ENCODE data around the gene ITGB4. TPM values are rescaled to one million over a fixed set of nuclear protein-coding genes. Genes with fewer than 3 reads are reported as not detected.

The ITGB4 gene
- total and polyA plus RNA-seq, 4 donors: 7.5 to 69.5 (median 27.1) TPM

DNA sequence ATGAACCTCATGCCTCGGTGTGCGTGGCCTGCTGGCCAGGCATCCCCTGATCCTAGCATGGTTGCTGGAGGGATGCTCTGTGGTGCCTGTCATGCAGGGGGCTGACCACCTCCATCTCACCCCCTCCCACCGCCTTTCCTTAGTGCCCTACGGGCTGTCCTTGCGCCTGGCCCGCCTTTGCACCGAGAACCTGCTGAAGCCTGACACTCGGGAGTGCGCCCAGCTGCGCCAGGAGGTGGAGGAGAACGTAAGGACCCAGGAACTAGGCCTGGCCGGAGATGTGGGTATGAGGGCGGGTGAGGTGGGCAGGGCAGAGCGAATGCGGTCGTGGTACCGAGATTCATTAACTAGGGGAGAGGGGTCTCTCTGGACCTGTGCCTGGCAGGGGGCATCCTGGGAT is 19.0 kb downstream of the ITGB4 start:
- no peaks in the 10 kb centered on the region for H3K27me3 ChIP-seq (ENCODE audit: control insufficient read depth in 1 of 2, insufficient read depth in 2 of 2, low read length in 1 of 2)
- no peaks in the 10 kb centered on the region for H3K36me3 ChIP-seq (ENCODE audit: control insufficient read depth in 1 of 2, insufficient read depth in 2 of 2, low read length in 1 of 2)
- H3K27ac ChIP-seq (ENCODE audit: low read depth in 1 of 2, low read length in 2 of 2): no peak overlapping the region
- no peaks in the 10 kb centered on the region for H3K4me1 ChIP-seq (ENCODE audit: control insufficient read depth in 1 of 2, insufficient read depth in 2 of 2, low read length in 2 of 2)
- DNase-seq: no peak
- 92 to 93% methylated on average over 17 of the region's 17 CpGs for WGBS, 2 donors
- no peak for ATAC-seq (ENCODE audit: low FRiP score)
- H3K4me3 ChIP-seq (ENCODE audit: low read length in 2 of 2): no peak overlapping the region
- H3K9me3 ChIP-seq (ENCODE audit: control insufficient read depth, low read length): no peaks in the 10 kb centered on the region
- intact Hi-C loops (cut with DNase I): no loop called here

DNA sequence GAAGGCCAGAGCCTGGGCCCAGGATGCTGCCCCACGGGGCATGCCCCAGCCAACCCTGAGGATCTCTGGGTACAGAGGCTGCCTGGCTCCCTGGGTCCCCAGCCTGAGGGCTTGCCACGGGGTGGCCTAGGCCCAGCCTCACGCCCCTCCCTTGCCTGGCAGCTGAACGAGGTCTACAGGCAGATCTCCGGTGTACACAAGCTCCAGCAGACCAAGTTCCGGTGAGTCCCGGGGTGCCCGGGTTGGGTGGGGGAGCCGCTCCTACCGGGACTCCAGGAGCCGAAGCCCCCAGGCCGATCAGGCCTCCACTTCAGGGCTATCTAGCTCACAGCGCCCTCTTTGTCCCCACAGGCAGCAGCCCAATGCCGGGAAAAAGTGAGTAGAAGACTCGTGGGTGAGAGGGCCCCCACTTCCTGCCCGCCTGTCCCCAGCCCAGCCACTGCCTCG is 19.4 kb downstream of the ITGB4 start:
- intact Hi-C loops (cut with DNase I): no loop called here
- DNase-seq: no peak
- ATAC-seq (ENCODE audit: low FRiP score): no peak
- Histone ChIP-seq H3K4me3 (ENCODE audit: low read length in 2 of 2) (no peak overlapping the region), H3K36me3 (ENCODE audit: control insufficient read depth in 1 of 2, insufficient read depth in 2 of 2, low read length in 1 of 2) (no peaks in the 10 kb centered on the region), H3K4me1 (ENCODE audit: control insufficient read depth in 1 of 2, insufficient read depth in 2 of 2, low read length in 2 of 2) (no peaks in the 10 kb centered on the region), H3K27me3 (ENCODE audit: control insufficient read depth in 1 of 2, insufficient read depth in 2 of 2, low read length in 1 of 2) (no peaks in the 10 kb centered on the region), H3K27ac (ENCODE audit: low read depth in 1 of 2, low read length in 2 of 2) (no peak overlapping the region), H3K9me3 (ENCODE audit: control insufficient read depth, low read length) (no peaks in the 10 kb centered on the region)
- WGBS, 2 donors: 80 to 83% methylated on average over 16 to 17 of the region's 17 CpGs

DNA sequence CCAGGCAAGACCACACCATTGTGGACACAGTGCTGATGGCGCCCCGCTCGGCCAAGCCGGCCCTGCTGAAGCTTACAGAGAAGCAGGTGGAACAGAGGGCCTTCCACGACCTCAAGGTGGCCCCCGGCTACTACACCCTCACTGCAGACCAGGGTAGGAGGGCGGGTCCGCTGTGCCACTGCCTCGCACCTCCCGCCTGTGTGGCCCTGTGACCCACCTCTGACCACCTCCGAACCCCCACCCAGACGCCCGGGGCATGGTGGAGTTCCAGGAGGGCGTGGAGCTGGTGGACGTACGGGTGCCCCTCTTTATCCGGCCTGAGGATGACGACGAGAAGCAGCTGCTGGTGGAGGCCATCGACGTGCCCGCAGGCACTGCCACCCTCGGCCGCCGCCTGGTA is 21.1 kb downstream of the ITGB4 start:
- Histone ChIP-seq H3K4me1 (ENCODE audit: control insufficient read depth in 1 of 2, insufficient read depth in 2 of 2, low read length in 2 of 2) (no peaks in the 10 kb centered on the region), H3K4me3 (ENCODE audit: low read length in 2 of 2) (no peak overlapping the region), H3K27me3 (ENCODE audit: control insufficient read depth in 1 of 2, insufficient read depth in 2 of 2, low read length in 1 of 2) (no peaks in the 10 kb centered on the region), H3K27ac (ENCODE audit: low read depth in 1 of 2, low read length in 2 of 2) (no peak overlapping the region), H3K9me3 (ENCODE audit: control insufficient read depth, low read length) (no peaks in the 10 kb centered on the region), H3K36me3 (ENCODE audit: control insufficient read depth in 1 of 2, insufficient read depth in 2 of 2, low read length in 1 of 2) (no peaks in the 10 kb centered on the region)
- WGBS, 2 donors: 88 to 94% methylated on average over 23 to 25 of the region's 25 CpGs
- DNase-seq: peak in 1 of 2 donors; percentile 46
- ATAC-seq (ENCODE audit: low FRiP score): peak; percentile 23
- intact Hi-C loops (cut with DNase I): no loop called here

DNA sequence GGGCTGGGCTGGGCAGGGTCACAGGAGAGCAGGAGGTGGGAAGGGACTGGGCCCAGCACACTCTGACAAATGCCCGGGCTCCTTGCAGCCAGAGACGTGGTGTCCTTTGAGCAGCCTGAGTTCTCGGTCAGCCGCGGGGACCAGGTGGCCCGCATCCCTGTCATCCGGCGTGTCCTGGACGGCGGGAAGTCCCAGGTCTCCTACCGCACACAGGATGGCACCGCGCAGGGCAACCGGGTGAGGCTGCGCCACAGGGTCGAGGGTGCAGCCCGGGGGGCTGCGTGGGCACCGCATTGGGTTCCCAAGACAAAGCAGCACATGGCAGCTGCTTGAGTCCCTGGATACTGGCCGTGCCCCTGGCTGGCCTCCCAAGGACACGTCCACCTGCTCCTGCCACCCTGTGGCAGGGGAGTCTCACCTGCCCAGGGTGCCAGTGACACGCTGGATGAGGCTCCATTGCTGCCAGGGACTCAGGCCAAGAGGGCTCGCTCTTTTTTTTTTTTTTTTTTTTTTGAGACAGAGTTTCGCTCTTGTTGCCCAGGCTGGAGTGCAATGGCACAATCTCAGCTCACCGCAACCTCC is 22.5 kb downstream of the ITGB4 start:
- Histone ChIP-seq H3K4me1 (ENCODE audit: control insufficient read depth in 1 of 2, insufficient read depth in 2 of 2, low read length in 2 of 2) (no peaks in the 10 kb centered on the region), H3K36me3 (ENCODE audit: control insufficient read depth in 1 of 2, insufficient read depth in 2 of 2, low read length in 1 of 2) (no peaks in the 10 kb centered on the region), H3K4me3 (ENCODE audit: low read length in 2 of 2) (no peak overlapping the region), H3K9me3 (ENCODE audit: control insufficient read depth, low read length) (no peaks in the 10 kb centered on the region), H3K27me3 (ENCODE audit: control insufficient read depth in 1 of 2, insufficient read depth in 2 of 2, low read length in 1 of 2) (no peaks in the 10 kb centered on the region), H3K27ac (ENCODE audit: low read depth in 1 of 2, low read length in 2 of 2) (no peak overlapping the region)
- 91 to 94% methylated on average over 24 to 25 of the region's 25 CpGs for WGBS, 2 donors
- intact Hi-C loops (cut with DNase I): no loop called here
- no peak for DNase-seq
- ATAC-seq (ENCODE audit: low FRiP score): no peak

DNA sequence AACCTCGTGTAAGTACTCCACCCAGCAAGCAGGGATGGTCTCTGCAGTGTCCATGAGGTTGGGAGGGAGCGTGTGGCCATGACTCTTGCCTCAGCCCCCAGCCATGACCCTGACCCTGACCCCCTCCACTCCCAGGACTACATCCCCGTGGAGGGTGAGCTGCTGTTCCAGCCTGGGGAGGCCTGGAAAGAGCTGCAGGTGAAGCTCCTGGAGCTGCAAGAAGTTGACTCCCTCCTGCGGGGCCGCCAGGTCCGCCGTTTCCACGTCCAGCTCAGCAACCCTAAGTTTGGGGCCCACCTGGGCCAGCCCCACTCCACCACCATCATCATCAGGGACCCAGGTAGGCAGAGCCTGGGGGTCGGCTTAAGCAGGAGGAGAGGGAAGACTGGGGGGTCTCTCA is 27.4 kb downstream of the ITGB4 start:
- no peaks in the 10 kb centered on the region for H3K36me3 ChIP-seq (ENCODE audit: control insufficient read depth in 1 of 2, insufficient read depth in 2 of 2, low read length in 1 of 2)
- WGBS, 2 donors: 79 to 80% methylated on average over 9 of the region's 9 CpGs

DNA sequence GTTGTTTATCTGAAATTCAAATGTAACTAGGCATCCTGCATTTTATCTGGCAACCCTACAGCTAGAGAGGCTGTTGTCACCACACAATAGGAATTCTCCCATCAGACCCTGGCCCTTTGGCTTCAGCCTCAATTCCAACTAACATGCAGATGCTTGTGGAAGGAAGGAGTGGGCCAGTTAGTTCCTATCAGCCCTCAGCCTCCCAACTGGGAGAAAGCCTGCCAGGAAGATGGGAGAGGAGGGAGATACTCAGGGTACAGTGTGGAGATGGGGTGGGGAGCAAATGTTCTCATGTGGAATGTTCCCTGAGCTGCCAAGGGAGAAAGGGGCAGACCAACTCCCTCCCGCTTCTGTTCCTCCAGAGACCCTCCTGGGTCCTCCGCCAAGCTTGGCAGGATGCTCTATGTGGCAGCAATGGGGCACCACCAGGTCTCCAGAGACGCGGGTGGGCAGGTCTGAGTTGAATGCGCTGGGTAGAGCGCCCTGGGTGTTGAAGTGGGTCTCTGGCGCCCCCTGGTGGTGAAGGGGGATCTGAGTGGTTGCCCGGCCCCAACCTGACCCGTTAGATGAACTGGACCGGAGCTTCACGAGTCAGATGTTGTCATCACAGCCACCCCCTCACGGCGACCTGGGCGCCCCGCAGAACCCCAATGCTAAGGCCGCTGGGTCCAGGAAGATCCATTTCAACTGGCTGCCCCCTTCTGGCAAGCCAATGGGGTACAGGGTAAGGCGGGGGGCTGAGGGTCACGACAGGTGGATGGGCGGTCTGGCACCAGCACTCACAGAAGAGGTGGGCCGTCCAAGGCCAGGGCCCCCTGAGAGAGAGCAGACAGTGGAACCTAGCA is 28.5 kb downstream of the ITGB4 start:
- intact Hi-C loops (cut with DNase I): loop anchor here (2.0 to 5.0 kb wide), 5 partner anchors 52 to 322 kb away; partner anchors contain the start of gene SMIM5 (in 2 of the 2)

More for the DNA sequence above, 27.4 kb downstream of the ITGB4 start:
- no peak for ATAC-seq (ENCODE audit: low FRiP score)
- Histone ChIP-seq H3K4me3 (ENCODE audit: low read length in 2 of 2) (no peak overlapping the region), H3K4me1 (ENCODE audit: control insufficient read depth in 1 of 2, insufficient read depth in 2 of 2, low read length in 2 of 2) (no peaks in the 10 kb centered on the region), H3K27me3 (ENCODE audit: control insufficient read depth in 1 of 2, insufficient read depth in 2 of 2, low read length in 1 of 2) (no peaks in the 10 kb centered on the region), H3K27ac (ENCODE audit: low read depth in 1 of 2, low read length in 2 of 2) (no peak overlapping the region), H3K9me3 (ENCODE audit: control insufficient read depth, low read length) (no peaks in the 10 kb centered on the region)
- intact Hi-C loops (cut with DNase I): loop anchor here (2.0 to 5.0 kb wide), 4 partner anchors 51 to 321 kb away; partner anchors contain the start of gene SMIM5 (in 2 of the 2)
- no peak for DNase-seq

DNA sequence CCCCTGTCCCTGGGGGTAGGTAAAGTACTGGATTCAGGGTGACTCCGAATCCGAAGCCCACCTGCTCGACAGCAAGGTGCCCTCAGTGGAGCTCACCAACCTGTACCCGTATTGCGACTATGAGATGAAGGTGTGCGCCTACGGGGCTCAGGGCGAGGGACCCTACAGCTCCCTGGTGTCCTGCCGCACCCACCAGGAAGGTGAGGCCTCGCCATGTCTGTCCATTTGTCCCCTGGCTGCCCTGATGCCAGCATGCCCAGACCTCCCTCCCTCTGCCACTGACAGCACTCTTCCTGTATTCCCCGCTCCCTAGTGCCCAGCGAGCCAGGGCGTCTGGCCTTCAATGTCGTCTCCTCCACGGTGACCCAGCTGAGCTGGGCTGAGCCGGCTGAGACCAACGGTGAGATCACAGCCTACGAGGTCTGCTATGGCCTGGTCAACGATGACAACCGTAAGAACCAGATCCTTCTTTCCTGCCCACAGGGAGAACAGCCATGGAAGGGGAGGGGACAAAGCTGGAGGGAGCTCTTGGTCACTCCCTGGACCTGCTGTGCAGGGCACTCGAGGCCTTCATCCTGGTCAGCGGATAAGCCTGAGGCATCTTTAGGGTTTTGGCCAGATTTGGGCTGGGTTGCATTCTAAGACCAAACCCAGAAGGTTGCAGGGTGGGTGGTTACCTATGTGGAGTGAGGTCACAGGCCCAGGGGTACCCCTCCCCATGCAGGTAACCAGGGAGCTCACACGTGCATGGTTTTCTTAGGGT is 29.6 kb downstream of the ITGB4 start:
- Histone ChIP-seq H3K27ac (ENCODE audit: low read depth in 1 of 2, low read length in 2 of 2) (no peak overlapping the region), H3K4me1 (ENCODE audit: control insufficient read depth in 1 of 2, insufficient read depth in 2 of 2, low read length in 2 of 2) (no peaks in the 10 kb centered on the region), H3K36me3 (ENCODE audit: control insufficient read depth in 1 of 2, insufficient read depth in 2 of 2, low read length in 1 of 2) (no peaks in the 10 kb centered on the region), H3K27me3 (ENCODE audit: control insufficient read depth in 1 of 2, insufficient read depth in 2 of 2, low read length in 1 of 2) (no peaks in the 10 kb centered on the region), H3K4me3 (ENCODE audit: low read length in 2 of 2) (no peak overlapping the region), H3K9me3 (ENCODE audit: control insufficient read depth, low read length) (no peaks in the 10 kb centered on the region)
- WGBS, 2 donors: 88 to 89% methylated on average over 23 of the region's 23 CpGs
- DNase-seq (peak in 1 of 2 donors; percentile 63), ATAC-seq (ENCODE audit: low FRiP score) (no peak)
- intact Hi-C loops (cut with DNase I): loop anchor here in 1 of 2 donors (5.0 kb wide), 1 partner anchor 76 kb away; no protein-coding TSS in a partner anchor

More for the DNA sequence above, 28.5 kb downstream of the ITGB4 start:
- 14 to 17% methylated on average over 20 of the region's 20 CpGs for WGBS, 2 donors
- Histone ChIP-seq H3K4me3 (ENCODE audit: low read length in 2 of 2) (no peak overlapping the region), H3K9me3 (ENCODE audit: control insufficient read depth, low read length) (no peaks in the 10 kb centered on the region), H3K27me3 (ENCODE audit: control insufficient read depth in 1 of 2, insufficient read depth in 2 of 2, low read length in 1 of 2) (no peaks in the 10 kb centered on the region), H3K4me1 (ENCODE audit: control insufficient read depth in 1 of 2, insufficient read depth in 2 of 2, low read length in 2 of 2) (no peaks in the 10 kb centered on the region), H3K27ac (ENCODE audit: low read depth in 1 of 2, low read length in 2 of 2) (no peak overlapping the region), H3K36me3 (ENCODE audit: control insufficient read depth in 1 of 2, insufficient read depth in 2 of 2, low read length in 1 of 2) (no peaks in the 10 kb centered on the region)
- ATAC-seq (ENCODE audit: low FRiP score) (peak; percentile 82), DNase-seq (peak; percentile 91 to 97)

DNA sequence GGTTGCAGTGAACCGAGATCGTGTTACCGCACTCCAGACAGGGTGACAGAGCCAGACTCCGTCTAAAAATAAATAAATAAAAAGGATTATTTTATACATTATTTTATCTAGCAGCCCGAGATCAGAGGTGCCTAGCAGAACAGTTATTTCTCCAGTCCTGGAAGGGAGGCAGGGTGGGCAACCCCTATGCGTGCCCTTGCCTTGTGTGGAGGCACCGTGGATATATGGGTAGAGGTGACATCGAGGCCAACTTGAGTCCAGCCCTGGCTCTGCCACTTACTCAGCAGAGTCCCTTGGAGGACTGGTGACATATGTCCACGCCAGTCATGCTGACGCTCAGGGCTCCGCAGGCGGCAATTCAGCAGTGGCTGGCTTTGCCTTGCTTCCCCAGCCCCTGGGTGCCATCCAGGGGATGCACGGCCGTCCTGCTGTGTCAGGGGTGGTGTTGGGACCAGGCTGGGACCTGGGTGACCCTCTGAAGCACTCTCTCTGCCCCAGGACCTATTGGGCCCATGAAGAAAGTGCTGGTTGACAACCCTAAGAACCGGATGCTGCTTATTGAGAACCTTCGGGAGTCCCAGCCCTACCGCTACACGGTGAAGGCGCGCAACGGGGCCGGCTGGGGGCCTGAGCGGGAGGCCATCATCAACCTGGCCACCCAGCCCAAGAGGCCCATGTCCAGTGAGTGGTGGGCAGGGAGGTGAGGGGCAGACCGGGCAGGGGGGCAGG is 30.6 kb downstream of the ITGB4 start:
- DNase-seq (peak; percentile 47 to 72), ATAC-seq (ENCODE audit: low FRiP score) (no peak)
- Histone ChIP-seq H3K9me3 (ENCODE audit: control insufficient read depth, low read length) (no peaks in the 10 kb centered on the region), H3K27ac (ENCODE audit: low read depth in 1 of 2, low read length in 2 of 2) (no peak overlapping the region), H3K4me3 (ENCODE audit: low read length in 2 of 2) (no peak overlapping the region), H3K27me3 (ENCODE audit: control insufficient read depth in 1 of 2, insufficient read depth in 2 of 2, low read length in 1 of 2) (no peaks in the 10 kb centered on the region), H3K36me3 (ENCODE audit: control insufficient read depth in 1 of 2, insufficient read depth in 2 of 2, low read length in 1 of 2) (no peaks in the 10 kb centered on the region), H3K4me1 (ENCODE audit: control insufficient read depth in 1 of 2, insufficient read depth in 2 of 2, low read length in 2 of 2) (no peaks in the 10 kb centered on the region)
- WGBS, 2 donors: 82 to 88% methylated on average over 24 of the region's 24 CpGs
- intact Hi-C loops (cut with DNase I): loop anchor here in 1 of 2 donors (5.0 kb wide), 1 partner anchor 75 kb away; no protein-coding TSS in a partner anchor
